NCI-H345 treated with DMSO at 0.1 percent for 48 hours (cell line): Measurements from ENCODE around the gene IL12RB1.
"Not testable (repeated sequence)": the region's sequence is repeated elsewhere in the genome, so short reads cannot be mapped to it uniquely, and the experiment has no call there.

Experiments used
- DNase-seq: peaks from one replicate; lab custom pipeline; 2025; ENCODE audit not compliant: unreplicated experiment; lab: John Stamatoyannopoulos, UW

IL12RB1 gene

DNA sequence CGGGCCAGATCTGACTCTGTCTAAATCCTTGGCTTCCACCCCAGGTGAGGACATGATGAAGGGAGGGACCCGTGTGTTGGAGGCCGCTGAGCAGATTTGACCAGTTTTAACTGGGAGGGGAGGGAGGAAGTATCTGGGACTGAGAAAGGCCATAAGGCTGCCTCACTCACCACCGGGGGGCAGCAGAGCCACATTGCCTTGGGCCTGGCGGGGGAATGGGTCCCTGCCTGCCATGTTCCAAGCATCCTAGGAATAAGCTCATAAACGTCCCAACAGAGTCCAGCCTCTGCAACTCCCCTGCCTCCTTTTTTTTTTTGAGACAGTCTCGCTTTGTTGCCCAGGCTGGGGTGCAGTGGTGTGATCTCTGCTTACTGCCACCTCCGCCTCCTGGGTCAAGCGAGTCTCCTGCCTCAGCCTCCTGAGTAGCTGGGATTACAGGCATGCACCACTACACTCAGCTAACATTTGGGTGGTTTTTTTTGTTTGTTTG, 26.3 kb upstream of the IL12RB1 start:
- no peak for DNase-seq

DNA sequence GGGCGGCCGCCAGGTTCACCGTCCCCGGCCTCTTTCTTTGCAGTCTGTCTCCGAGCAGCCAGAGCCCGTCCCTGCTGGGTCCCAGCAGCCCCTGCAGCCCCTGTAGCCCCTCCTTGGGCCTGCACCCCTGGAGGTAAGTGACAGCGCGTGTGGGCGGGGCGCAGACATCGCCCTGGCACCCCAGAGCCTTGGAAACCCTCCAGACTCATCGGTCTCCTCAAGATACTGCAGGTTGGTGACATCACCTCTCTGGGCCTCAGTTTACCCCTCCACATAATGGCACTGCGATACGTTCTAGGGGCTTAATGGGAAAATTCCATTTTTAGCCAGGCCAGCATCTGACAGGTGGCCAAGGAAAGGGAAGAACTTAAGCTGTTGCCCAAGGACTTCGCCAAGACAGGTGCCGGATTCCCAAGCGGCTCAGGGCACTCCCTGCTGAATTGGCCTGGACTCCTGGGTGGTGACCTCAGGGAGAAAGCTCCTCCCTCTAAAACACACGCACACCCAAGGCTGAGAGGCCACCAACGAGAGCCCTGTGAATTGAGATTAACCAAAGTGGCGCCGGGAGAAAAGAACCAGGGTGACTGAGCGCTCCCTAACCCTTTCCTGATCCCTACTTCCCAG, 24.0 kb upstream of the IL12RB1 start:
- DNase-seq, result no peak

DNA sequence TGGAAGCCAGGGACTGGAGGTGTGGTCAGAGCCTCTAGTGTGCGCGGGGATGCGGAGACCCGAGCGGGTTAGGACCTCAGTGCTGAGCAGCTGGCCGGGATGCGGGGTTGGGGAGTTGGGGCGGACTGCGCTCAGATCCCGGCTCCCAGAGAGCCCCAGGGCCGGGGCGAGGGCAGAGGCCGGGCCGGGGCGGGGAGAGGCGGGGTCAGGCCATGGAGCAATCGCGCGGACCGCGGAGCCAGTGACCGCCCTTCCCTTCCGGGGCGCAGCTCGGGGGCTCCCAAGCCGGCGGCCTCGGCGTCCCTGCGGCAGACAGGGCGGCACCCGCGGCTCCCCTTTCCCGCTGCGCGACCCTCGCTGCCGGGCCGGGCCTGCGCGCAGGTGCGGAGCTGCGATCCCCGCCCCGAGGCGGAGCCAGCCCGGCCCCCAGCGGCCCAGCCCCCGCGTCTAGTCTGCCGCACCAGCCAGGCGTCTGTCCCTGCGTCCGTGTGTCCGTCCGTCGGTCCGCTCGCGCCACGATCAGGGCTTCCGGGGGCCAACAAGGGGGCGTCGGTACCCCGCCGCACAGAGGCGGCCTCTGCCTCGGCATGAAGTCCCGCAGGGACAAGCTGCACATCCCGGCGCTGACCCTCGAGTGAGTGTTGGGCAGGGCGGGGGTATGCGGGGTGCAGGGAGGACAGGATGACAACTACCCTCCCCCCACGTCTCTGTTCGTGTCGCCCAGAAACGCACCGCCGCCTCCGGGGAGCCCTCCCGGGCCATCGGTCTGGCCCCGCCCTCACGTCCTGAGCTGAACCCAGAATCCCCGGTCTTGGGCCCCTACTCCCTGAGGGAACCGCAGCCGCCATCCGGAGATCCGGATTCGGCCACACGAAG, 23.2 kb upstream of the IL12RB1 start:
- no peak for DNase-seq

DNA sequence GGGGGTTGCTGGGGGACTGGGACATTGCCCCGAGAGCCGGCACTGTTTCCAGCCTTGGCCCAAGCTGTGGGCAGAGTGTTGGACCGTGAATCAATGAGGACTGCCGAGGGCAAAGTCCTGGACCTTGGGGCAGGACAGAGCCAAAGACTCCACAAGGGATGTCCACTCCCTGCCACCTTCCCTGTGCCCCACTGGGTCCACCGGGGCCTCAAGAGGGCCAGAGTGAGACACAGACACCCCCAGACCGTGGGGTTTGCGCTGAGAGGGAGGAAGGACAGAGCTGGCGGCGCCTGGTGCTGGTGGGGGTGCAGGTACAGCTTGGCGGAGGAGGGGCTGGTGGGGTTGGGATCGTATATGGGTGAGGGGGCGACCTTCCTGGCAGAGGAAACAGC, 22.6 kb upstream of the IL12RB1 start:
- no peak for DNase-seq

DNA sequence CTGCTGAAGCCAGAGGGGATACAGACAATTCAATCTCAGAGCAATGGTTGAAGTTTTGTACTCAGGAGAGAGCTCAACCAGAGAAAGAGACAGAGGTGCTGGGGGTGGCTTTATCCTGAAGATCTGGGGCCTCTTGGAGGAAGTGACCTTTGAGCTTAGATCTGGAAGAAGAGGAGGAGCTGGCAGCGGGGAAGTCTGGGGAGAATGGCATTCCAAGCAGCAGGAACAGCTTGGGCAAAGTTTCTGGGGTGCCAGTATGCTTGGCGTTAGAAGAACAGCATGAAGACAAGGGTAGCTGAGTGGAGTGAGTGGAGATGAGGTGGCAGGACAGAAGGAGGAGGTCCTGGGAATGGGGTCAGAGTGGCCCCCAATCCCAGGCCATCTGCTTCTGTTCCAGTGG, 22.2 kb upstream of the IL12RB1 start:
- no peak for DNase-seq

DNA sequence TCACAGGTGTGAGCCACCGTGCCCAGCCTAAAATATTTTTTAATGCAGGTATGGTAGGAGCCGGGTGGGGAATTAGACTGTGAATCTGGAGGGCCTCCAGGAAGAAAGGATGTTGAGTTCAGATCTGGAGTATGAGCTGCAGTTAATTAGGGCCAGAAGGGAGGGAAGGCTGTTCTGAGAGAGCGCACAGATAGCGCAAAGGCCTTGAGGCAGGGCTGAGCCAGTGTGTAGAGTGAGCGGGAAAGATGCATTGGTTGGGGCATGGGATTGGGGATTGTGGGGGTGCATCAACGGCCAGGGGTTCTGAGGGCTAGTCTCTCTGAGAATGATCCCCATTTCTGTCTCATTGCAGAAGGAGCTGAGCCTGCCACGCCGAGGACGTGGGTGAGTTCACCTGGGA, 20.5 kb upstream of the IL12RB1 start:
- no peak for DNase-seq

DNA sequence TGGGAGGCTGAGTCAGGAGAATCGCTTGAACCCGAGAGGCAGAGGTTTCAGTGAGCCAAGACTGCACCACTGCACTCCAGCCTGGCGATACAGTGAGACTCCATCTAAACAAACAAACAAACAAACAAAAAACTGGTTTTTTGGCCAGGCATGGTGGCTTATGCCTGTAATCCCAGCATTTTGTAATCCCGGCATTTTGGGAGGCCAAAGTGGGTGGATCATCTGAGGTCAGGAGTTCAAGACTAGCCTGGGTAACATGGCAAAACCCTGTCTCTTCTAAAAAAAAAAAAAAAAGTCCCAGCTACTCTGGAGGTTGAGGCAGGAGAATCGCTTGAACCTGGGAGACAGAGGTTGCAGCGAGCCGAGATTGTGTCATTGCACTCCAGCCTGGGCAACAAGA, 18.5 kb upstream of the IL12RB1 start:
- DNase-seq, result not testable (repeated sequence)

DNA sequence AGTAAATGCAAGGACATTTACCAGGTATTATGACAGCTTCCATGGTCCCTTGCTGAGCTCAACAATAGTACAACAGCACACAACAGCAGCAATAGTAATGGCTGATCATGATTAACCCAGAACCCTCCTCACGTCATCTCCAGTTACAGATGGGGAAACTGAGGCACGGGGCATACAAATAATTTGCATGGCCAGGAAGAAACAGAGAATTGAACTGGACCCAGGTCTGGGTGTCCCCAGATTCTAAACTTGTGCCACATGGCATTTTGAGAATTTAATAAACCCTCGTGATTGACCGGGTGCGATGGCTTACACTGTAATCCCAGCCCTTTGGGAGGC, 18.0 kb upstream of the IL12RB1 start:
- no peak for DNase-seq

DNA sequence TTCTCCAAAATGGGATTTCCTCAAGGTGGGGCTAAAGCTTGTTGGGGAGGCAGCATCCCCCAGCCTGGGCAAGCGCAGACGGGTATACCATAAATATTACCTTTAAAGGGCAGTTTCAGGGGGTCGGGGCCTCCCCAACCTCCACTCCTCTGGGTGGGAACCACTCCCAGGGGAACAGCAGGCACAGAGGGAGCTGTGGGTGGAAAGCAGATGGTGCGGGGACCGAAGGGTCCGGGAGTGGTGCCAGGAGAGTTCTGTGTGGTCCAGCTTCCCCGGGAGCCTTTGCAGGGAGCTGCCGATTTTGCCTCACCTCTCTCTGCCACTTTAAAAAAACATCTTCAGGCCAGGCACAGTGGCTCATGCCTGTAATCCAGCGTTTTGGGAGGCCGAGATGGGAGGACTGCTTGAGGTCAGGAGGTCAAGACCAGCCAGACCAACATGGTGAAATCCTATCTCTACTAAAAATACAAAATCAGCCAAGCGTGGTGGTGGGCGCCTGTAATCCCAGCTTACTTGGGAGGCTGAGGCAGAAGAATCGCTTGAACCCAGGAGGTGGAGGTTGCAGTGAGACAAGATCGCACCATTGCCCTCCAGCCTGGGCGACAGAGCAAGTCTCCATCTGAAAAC, 16.3 kb upstream of the IL12RB1 start:
- no peak for DNase-seq

DNA sequence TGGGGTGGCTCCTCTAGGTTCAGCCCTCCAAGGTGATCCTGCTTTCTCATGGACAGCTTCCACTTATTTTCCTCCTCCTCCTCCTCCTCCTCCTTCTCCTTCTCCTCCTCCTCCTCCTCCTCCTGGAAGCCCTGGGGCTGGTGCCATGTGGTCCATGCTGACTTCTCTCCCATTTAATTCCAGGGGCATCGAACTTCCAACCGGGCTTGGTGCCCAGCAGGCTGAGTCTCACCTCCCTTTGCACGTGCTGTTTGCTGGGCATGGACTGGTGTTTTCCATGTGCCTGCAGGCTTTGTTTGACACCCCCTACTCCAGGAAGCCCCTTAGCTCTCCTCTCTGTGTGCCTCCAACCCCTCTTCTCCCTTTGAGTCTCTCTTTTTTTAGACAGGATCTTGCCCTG, 14.5 kb upstream of the IL12RB1 start:
- DNase-seq, result no peak

DNA sequence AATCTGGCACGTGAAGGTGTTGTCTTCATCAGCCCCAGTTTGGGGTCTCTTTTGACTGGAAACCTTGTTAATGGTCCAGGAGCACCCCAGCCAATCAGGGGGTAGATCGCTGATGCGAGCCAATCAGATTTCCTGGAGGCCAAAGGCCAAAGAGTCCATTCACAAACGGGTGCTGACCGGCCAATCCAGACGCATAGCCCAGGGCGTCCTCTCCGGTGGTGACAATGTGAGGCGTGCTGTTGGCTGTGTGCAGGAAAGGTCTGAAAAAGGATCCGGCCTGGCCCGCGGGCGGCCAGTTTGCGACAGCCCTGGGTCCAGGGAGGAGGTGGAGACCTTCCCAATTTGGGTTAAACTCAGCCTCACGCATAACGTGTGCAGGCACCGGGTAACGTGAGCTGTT, 14.0 kb upstream of the IL12RB1 start:
- no peak for DNase-seq

DNA sequence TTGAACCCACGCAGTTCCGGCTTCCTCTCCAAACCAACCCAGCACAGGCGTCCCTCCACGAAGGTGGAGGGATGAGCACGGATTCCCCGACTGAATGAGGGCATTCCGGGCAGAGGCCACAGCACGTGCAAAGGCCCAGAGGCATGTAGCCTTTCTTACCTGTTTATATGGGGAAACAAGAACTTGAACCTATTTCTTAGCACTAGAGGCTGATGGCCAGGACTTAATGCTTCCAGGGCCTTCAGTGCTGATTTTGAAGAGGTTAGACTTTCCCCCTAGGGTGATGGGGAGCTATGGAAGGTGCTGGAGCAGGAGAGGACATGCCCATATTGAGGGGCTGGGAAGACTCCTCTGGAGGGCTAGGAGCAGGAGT, 12.9 kb upstream of the IL12RB1 start:
- no peak for DNase-seq

DNA sequence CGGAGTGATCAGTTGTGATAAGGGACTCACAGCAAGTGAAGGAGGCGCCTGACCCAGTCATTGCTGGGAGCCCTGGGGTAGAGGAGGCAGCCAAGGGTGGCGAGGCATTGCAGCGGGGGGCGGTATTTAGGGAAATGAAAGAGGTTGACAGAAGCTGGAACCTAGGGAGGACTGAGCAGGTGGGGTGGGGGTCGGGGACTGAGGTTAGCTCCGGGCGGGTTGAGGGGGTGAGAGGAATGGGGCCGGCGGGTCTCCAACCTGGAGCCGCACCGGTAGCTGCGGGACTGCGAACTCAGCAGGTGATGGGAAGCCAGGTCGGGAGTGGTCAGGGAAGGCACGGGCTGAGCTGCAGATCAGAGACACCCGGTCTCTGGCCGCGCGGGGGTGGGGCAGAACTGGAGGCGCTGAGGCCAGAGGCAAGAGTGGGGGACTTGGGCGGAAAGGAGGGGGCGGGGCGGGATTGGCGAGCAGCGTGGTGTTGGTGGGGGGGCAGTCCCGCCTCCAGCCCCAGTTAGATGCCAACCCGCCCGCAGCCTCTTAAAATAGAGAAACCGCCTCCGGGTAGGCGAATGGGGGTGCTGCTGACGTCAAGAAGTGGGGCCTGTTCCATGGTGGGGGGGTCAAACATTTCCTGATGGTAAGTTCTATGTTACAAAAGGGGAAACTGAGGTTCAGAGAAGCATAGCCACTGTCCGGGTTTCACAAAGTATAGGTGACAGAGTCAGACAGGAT, 12.3 kb upstream of the IL12RB1 start:
- no peak for DNase-seq

DNA sequence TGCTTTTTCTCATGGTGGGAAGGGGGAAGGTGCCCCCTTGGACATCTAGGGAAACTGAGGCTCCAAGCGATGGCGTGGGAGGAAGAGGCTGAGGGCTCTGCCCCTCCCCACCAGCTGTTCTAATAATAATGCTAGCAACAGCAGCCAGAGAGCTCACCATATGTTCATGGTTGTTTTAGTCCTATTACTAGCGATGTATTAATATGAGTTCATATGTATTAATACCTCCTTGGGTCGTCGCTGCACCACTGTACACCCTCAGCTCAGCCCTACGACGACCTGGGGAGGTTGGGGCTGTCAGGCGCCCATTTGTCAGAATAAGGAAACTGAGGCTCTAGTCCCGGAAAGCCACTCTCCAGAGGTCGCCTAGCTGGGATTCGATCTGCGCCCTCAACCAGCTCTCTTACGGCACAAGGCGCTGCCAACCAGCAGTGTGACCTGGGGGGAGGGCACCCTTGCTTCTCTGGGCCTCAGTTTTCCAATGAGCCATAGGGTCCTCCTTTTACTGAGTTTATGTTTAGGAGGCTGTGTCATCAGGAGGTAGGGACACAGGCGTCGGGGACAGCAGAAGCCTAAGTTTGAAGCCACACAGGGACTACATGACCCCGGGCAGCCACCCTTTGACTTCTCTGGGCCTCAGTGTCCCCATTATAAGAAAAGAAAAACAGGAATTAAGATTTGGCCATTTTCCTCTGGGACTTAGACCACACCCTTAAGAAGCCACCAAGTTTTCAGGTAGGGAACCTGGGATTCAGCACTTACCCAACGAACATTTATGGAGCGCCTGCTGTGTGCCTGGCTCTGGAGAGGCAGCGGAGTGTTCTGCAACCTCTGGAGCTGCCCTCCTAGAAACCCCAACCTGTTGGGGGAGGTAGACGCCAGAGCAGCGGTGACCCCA, 11.5 kb upstream of the IL12RB1 start:
- DNase-seq, result no peak

DNA sequence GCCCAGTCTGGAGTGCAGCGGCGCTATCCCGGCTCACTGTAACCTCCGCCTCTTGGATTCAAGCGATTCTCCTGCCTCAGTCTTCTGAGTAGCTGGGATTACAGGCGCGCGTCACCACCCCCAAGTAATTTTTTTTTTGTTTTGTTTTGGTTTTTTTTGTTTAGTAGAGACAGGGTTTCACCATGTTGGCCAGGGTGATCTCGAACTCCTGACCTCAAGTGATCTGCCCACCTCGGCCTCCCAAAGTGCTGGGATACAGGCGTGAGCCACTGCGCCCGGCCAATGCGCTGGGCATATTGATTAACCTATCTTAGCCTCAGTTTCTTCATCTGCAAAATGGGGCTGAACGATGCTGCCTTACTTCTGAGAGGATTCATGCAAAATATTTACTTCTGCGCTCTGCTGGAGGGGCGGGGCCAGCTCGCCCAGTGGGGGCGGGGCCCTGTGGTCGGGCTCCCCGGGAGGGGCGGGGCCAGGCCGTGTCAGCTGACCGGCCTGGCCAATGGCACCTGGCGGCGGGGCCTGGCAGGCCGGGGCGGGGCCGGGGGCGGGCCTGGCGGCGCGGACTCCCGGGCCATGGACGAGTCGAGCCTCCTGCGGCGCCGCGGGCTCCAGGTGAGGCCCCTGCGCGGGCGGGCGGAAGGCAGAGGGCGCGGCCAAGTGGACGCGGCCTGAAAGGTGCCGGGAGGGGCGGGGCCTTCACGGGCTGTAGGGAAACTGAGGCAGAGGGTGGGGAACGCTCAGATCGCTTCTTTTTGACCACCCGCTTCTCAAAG, 10.7 kb upstream of the IL12RB1 start, which contains the start of gene MAST3:
TSS of gene MAST3 (plus strand) at position 562 of the 776 bp plus-strand sequence. CDS start at position 577, 15 bp downstream.
- DNase-seq, result peak; percentile 15

DNA sequence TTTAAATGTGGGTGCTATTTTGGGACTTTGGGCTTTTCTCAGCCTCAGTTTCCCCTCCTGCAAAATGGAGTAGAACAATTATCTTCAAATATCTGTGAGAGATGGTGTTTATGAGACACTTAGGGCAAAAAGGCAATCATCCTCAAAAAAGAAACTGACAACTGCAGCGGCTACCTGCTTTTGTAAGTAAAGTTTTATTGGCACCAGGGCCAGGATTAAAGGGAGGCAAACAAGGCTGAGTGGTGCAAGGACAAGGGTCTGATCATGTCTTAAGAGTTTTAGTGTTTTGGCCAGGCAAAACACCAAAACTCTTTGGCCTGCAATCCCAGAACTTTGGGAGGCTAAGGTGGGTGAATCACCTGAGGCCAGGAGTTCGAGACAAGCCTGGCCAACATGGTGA, 9.5 kb upstream of the IL12RB1 start:
- no peak for DNase-seq

DNA sequence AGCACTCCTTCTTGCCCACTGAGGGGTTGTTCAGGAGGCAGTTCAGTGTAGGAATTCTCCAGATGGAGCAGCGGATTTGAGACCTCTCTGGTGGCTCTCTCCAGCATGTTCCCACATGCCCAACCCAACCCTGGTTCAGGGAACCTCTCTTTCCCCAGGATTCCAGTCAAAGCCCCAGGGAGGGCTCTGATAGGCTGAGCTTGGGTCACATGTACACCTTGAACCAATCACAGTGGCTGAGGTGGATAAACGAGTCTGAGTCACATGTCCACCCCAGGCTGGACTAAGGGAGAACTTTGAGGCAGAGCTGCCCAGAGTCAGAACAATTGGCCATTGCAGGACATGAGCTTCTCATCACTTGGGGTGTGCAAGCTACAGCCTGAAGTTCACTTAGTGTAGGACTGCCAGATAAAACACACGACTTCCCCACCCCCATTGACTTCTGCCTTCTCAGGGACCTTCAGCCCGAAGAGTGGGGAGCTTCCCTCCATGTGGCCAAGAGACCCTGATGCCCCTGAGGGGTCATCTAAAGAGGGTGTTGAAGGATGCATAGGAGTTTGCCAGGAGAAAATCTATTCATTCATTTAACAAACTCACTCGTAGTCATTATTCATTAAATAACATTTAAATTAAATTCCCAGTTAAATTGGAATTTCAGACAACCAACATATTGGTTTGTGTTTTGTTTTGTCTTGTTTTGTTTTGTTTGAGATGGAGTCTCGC, 6.9 kb upstream of the IL12RB1 start:
- DNase-seq, result no peak

DNA sequence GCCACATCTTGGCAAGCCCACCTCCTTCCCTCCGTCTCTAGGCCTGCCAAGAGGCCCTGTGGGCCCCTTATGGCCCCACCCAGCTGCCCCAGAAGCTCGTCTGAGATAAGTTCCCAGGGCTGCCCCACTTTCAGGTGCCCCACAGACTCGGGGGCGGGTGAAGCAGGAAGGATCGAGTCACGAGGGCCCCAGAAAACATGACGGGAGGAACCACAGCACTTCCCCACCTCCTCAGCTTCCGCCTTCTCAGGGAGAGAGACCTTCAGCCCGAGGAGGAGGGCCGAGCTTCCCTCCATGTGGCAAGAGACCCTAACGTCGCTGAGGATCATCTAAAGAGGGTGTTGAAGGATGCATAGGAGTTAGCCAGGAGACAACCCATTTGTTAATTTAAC, 4.5 kb upstream of the IL12RB1 start:
- no peak for DNase-seq
